WI38 (cell line): ENCODE data around the gene WIPI1.

Experiments
- H3K4me3 ChIP-seq: 2 replicates; pipeline ENCODE4 v1.5.1; 2011; ENCODE audit warnings: low read depth, mild to moderate bottlenecking, control low read depth, low read length
- TF ChIP-seq, protein P1 (sequence below): IDR thresholded peaks from 2 replicates; pipeline ENCODE4 v1.5.1; 2012; ENCODE audit warnings: low read depth, mild to moderate bottlenecking, control low read depth, low read length

Gene WIPI1

DNA sequence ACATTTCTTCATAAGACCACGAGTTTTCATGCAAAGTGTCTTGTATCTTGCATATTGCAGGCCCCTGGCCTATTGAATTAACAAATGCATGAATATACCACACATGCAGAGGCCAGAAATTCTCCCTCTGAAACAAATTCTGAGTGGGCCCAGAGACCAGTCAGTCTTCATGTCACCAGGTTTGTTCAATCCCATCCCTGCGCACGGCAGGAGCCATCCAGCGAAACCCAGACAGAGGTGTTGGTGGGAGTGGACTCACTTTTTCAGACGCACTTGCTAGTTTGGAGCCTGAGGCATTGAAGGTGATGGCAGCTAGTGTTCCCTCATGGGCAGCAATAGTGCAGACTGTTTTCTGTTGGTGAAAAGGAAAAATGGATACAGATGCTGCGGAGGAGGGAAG lies 21.9 kb downstream of the WIPI1 start:
- no peak overlapping the region for H3K4me3 ChIP-seq
- TF ChIP-seq, protein P1, sequence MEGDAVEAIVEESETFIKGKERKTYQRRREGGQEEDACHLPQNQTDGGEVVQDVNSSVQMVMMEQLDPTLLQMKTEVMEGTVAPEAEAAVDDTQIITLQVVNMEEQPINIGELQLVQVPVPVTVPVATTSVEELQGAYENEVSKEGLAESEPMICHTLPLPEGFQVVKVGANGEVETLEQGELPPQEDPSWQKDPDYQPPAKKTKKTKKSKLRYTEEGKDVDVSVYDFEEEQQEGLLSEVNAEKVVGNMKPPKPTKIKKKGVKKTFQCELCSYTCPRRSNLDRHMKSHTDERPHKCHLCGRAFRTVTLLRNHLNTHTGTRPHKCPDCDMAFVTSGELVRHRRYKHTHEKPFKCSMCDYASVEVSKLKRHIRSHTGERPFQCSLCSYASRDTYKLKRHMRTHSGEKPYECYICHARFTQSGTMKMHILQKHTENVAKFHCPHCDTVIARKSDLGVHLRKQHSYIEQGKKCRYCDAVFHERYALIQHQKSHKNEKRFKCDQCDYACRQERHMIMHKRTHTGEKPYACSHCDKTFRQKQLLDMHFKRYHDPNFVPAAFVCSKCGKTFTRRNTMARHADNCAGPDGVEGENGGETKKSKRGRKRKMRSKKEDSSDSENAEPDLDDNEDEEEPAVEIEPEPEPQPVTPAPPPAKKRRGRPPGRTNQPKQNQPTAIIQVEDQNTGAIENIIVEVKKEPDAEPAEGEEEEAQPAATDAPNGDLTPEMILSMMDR = no peak

DNA sequence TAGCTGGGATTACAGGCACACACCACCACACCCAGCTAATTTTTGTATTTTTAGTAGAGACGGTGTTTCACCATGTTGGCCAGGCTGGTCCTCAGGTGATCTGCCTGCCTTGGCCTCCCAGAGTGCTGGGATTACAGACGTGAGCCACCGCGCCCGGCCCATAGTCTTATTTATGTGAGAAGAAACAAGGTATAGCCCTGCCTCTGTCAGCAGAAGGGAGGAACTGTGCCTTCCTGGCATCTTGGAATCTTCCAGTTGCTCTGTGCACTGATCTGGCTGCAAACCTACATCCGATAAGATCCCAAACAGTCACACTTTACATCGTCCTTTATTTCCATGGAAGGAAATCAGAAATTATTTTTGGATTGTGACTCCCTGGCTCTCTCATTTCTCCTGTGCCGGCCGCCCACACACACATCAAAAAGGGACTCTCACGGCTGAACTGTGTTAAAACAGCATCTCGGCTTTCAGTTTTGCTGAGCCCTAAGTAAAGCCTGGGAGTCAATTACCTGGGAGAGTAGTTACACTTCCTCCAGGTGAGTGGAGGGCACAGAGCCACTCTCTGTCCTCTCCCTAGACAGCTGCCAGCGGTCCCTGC lies 23.3 kb downstream of the WIPI1 start:
- no peak overlapping the region for H3K4me3 ChIP-seq
- TF ChIP-seq, protein P1 = no peak

DNA sequence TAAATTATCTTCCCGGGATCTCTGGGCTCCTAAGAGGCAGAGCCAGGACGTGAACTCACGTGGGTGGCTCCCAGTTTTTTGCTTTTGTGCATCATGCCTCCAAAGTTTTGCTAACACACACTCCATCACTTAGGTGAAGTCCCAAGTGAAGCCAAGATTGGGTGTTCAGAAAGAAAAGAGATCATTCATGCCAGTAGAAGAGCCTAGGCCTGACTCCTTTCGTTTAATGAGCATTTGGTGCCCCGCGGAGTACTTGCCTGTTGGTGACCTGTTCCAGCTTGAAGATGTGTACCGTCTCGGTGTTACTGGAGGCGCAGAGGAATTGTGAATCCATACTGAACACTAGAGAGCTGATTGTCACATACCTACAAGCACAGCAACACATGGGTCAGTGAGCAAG lies 24.1 kb downstream of the WIPI1 start:
- TF ChIP-seq, protein P1 = no peak
- no peak overlapping the region for H3K4me3 ChIP-seq

DNA sequence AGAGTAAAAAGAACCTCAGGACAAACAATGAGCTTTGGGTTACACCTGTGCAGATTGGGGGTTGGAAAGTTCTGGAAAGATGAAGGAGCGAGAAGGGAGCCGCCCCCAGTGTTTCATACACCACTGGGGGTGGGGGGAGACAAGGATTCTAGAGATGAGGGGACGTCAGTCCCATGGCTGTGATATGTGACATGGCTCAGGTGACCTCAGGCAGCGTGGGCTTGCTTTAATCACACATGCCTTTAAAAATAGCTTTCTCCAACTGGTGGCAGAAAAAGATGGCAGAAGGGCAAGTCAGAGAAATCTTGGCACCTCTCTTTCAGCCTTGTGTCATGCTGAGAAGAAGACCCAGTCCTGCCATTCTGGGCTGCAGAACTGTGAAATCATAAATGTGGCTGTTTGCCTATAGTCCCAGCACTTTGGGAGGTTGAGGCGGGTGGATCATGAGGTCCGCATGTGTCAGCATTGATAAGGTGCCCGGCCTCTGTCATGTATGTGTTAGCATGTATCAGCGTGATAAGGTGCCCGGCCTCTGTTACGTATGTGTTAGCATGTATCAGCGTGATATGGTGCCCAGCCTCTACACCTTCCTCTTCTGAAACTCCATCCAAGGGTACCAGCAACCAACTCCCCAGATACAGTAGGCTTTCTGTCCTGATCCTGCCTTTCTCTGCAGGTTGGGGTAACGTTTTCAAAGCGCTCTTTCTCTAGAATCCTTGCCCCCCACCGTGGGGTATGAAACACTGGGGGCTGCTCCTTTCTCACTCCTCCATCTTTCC lies 25.0 kb downstream of the WIPI1 start:
- TF ChIP-seq, protein P1 = no peak
- H3K4me3 ChIP-seq = no peak overlapping the region

DNA sequence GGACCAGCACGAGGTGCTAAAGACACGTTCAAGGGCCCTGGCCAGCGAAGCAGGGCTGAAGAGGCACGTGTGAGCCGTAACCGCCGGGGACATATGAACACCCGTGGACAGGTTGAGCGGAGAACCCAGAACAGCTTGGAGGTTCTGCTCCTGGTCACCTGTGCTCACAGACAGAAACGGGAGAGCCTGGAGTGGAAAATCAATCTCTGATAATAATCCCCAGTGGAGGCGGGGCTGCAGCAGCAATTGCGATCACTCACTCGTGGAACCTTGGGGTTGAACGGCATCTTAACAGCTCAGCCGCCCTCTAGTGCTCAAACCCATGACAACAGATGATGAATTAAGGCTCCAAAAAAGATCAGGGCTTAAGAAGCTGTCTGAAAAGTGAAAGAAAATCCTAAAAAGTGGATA lies 25.6 kb downstream of the WIPI1 start:
- no peak overlapping the region for H3K4me3 ChIP-seq
- TF ChIP-seq, protein P1 = 0 out of 2 replicates have a peak, but pooled peaks have one; percentile 5

DNA sequence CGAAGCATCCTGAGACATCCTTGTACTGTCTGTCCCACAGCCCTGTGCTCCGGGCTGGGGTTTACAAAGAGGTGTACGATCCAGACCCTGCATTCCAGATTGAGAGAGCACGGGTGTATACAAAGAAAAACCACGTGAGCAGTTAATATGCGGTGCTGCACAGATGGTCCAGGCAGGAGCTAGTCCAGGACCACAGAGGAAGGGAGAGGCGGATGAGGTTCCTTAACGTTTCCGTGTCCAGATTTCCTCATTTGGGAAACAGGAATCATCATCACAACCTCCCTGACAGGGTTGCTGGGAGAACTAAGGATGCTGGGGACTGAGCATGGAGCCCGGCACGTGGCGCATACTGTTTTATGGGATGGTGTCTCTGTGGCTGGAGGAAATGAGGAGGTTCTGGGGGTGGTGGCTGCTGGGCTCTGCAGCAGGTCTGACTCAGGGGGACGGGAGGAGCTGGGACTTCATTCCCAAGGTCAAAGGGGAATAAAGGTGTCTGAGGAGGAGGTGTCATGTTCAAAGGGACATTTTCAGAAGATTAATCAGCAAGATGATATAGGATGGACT lies 26.2 kb downstream of the WIPI1 start:
- TF ChIP-seq, protein P1 = no peak
- no peak overlapping the region for H3K4me3 ChIP-seq

DNA sequence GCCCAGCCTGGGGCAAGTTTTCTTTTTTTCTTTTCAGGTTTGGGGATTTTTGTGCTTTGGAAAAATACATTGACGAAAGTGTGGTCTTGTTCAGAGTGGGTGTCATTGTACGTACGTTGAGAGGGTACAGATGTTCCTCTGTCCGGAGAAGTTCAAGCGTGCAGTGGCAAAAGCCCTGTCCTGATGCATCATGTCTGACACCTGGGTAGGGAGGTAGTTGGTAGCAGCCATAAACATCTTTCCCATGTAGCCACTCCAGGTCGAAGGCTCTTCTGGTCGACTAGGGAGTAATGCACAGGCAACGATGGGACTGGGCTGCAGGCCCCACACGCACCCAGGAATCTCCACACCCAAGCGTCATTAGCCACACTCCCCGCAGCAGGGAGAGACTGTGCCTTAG lies 27.4 kb downstream of the WIPI1 start:
- H3K4me3 ChIP-seq = no peak overlapping the region
- TF ChIP-seq, protein P1 = no peak
